GM12872 (cell line): ENCODE data around the gene RGR.
A peak's percentile ranks its signal among the peaks of the same experiment; 100 is the strongest.

ENCODE experiments used
- TF ChIP-seq, protein P1 (sequence below): IDR thresholded peaks from 3 replicates; pipeline ENCODE4 v1.5.1; 2011; ENCODE audit warnings: low read depth, mild to moderate bottlenecking, low read length, moderate library complexity; ENCODE audit not compliant: insufficient read depth

Gene RGR

GRCh38 chr10:84211566-84211965 is 33.3 kb upstream of the RGR start:
- TF ChIP-seq, protein P1, sequence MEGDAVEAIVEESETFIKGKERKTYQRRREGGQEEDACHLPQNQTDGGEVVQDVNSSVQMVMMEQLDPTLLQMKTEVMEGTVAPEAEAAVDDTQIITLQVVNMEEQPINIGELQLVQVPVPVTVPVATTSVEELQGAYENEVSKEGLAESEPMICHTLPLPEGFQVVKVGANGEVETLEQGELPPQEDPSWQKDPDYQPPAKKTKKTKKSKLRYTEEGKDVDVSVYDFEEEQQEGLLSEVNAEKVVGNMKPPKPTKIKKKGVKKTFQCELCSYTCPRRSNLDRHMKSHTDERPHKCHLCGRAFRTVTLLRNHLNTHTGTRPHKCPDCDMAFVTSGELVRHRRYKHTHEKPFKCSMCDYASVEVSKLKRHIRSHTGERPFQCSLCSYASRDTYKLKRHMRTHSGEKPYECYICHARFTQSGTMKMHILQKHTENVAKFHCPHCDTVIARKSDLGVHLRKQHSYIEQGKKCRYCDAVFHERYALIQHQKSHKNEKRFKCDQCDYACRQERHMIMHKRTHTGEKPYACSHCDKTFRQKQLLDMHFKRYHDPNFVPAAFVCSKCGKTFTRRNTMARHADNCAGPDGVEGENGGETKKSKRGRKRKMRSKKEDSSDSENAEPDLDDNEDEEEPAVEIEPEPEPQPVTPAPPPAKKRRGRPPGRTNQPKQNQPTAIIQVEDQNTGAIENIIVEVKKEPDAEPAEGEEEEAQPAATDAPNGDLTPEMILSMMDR = no peak

DNA sequence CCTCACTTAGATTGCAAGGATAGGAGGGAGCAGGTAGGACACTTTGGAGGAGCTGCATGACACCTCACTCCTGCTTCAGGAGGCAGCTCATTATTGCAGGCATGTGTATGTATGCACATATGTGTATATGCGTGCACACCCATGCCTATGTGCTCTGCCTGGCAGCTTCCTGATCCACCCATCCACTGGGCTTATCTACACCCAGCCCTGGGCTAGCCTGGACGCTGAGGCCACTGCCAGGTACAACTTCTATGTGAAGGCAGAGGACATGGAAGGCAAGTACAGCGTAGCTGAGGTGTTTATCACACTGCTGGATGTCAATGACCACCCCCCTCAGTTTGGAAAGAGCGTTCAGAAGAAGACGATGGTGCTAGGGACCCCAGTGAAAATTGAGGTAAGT is 32.8 kb upstream of the RGR start:
- TF ChIP-seq, protein P1 = no peak

GRCh38 chr10:84213076-84213475 is 31.8 kb upstream of the RGR start:
- TF ChIP-seq, protein P1 = no peak

DNA sequence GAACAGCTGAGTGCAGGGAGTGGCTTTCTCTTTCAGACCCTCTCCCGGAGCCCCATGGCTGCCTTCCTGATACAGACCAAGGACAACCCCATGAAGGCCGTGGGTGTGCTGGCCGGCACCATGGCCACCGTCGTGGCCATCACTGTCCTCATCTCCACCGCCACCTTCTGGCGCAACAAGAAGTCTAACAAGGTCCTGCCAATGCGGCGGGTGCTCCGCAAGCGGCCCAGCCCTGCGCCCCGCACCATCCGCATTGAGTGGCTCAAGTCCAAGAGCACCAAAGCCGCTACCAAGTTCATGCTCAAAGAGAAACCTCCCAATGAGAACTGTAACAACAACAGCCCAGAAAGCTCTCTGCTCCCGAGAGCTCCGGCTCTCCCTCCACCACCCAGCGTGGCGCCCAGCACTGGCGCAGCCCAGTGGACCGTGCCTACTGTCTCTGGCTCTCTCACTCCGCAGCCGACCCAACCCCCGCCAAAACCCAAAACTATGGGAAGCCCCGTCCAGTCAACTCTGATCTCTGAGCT is 30.7 kb upstream of the RGR start:
- TF ChIP-seq, protein P1 = peak; percentile 22; the same call in 1 of the 3 replicates

GRCh38 chr10:84214612-84215235 is 30.1 kb upstream of the RGR start:
- TF ChIP-seq, protein P1 = peak; percentile 78

DNA sequence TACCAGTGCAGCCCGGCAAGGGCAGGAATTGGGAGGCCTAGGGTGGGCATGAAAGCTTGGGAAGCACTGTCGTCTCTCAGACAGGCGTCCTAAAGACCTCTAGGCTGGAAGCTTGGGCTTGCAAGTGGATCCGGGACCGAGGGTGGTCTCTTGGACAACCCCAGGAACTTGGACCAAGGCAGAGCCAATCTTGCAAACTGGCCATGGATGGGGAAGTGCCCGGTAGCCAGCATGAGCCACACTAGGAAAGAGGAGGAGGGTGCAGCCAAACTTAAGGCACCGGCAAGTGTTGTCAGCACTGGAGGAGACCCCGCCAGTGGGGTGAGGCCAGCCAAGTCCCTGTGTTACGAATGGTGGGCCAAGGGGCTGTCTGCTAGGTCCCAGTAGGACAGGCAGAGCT is 28.0 kb upstream of the RGR start:
- TF ChIP-seq, protein P1 = no peak

DNA sequence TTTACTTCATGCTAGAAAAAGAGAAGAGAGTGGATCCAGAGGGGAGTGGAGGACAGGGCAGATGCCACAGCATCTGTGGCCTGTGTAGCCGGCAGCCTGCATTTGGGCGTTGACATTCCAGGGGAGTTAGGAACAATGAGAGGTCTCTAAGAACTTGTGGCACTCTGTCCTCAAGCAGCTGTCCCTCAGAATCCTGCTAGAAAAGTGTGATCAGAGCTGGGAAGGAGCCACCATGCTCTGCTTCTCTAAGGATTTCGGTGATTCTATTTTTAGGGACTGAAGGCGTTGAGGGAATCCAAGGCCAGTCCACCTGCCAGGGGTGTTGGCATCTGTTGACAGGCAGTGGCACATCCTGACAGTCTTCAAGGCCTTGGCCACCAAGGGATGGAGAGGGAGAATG is 27.1 kb upstream of the RGR start:
- TF ChIP-seq, protein P1 = no peak
